ENCODE results near the gene THADA.

- TF ChIP-seq POLR2A (IDR thresholded peaks at IDR 0.05) = no peak
- no peak for TF ChIP-seq CTCF (IDR thresholded peaks at IDR 0.05)
These were observed 330.4 kb downstream of the THADA start for GRCh38 chr2:43265421-43265820.
